Gastroesophageal sphincter (tissue), 3 donors: ENCODE measurements around the gene SH3RF3.

Experiments used
- CTCF ChIP-seq, 4 experiments: fragments of 200-600 bp in 2 of 4; fragments of 450-650 bp in 2 of 4; sonication (generic) in 1 of 4; IDR thresholded peaks; one replicate each; pipeline ENCODE4 v1.5.1; 2017 to 2019; ENCODE audit warnings: antibody characterized with exemption in 4 of 4, mild to moderate bottlenecking in 2 of 4, moderate library complexity in 2 of 4
- POLR2A ChIP-seq, 2 donors: fragments of 450-650 bp; IDR thresholded peaks; one replicate each; pipeline ENCODE4 v1.6.1; 2017; ENCODE audit warnings: antibody characterized with exemption in 2 of 2, mild to moderate bottlenecking in 2 of 2, moderate library complexity in 1 of 2

- TF ChIP-seq CTCF (IDR thresholded peaks at IDR 0.05): no peak
- TF ChIP-seq POLR2A (IDR thresholded peaks at IDR 0.05): no peak
Measured at GRCh38 chr2:109148117-109148746, 19.2 kb downstream of the SH3RF3 start.
